Mesenchymal stem cell (in vitro differentiated cells and primary cell): Measurements from ENCODE around the gene CPZ.

Experiments used
- DNase-seq: peaks from one replicate; pipeline ENCODE4 v3.0.0-alpha.2; 2013
- H2AFZ ChIP-seq: one replicate; pipeline ENCODE4 v1.6.1; 2013; ENCODE audit warnings: low read depth, mild to moderate bottlenecking, control low read depth, inconsistent platforms, low read length, moderate library complexity
- H2AK5ac ChIP-seq: 2 replicates; pipeline ENCODE4 v1.6.1; 2013; ENCODE audit warnings: low read length, moderate library complexity, mild to moderate bottlenecking, inconsistent platforms; ENCODE audit not compliant: severe bottlenecking
- H2BK120ac ChIP-seq: one replicate; pipeline ENCODE4 v1.6.1; 2013; ENCODE audit warnings: low read depth, mild to moderate bottlenecking, inconsistent platforms, low read length, moderate library complexity
- H2BK12ac ChIP-seq, 2 experiments: one replicate each; pipeline ENCODE4 v1.6.1; 2013; ENCODE audit warnings: inconsistent platforms in 2 of 2, low read length in 2 of 2, mild to moderate bottlenecking in 2 of 2, moderate library complexity in 2 of 2, control low read depth in 1 of 2
- H2BK15ac ChIP-seq: one replicate; pipeline ENCODE4 v1.6.1; 2013; ENCODE audit warnings: mild to moderate bottlenecking, low read depth, inconsistent platforms; ENCODE audit not compliant: poor library complexity, severe bottlenecking
- H2BK5ac ChIP-seq: 2 replicates; pipeline ENCODE4 v1.6.1; 2013; ENCODE audit warnings: low read depth, mild to moderate bottlenecking, low read length, control low read depth, inconsistent platforms; ENCODE audit not compliant: poor library complexity, severe bottlenecking
- H3K14ac ChIP-seq, 2 experiments: one replicate each; pipeline ENCODE4 v1.6.1; 2013; ENCODE audit warnings: inconsistent platforms in 2 of 2, low read length in 2 of 2, control low read depth in 1 of 2, mild to moderate bottlenecking in 1 of 2, moderate library complexity in 1 of 2
- H3K18ac ChIP-seq, 2 experiments: one replicate each; pipeline ENCODE4 v1.6.1; 2013; ENCODE audit warnings: inconsistent platforms in 2 of 2, low read length in 2 of 2, control low read depth in 1 of 2, low read depth in 1 of 2, mild to moderate bottlenecking in 1 of 2
- H3K23ac ChIP-seq, 2 experiments: one replicate each; pipeline ENCODE4 v1.6.1; 2013; ENCODE audit warnings: inconsistent platforms in 2 of 2, low read length in 2 of 2, mild to moderate bottlenecking in 2 of 2, moderate library complexity in 2 of 2, control low read depth in 1 of 2
- H3K27ac ChIP-seq: 2 replicates; pipeline ENCODE4 v1.5.1; 2013; ENCODE audit warnings: mild to moderate bottlenecking, moderate library complexity, low read length, control low read depth, inconsistent platforms; ENCODE audit not compliant: poor library complexity, severe bottlenecking
- H3K27me3 ChIP-seq, 2 experiments: 2 replicates each; pipeline versions ENCODE4 v1.6.1 to v1.7.0; 2013; ENCODE audit warnings: low read length in 2 of 2, mild to moderate bottlenecking in 2 of 2, moderate library complexity in 2 of 2, control low read depth in 1 of 2, inconsistent platforms in 1 of 2; ENCODE audit not compliant: control insufficient read depth in 1 of 2, insufficient read depth in 1 of 2
- H3K36me3 ChIP-seq, 2 experiments: 2 replicates each; pipeline versions ENCODE4 v1.6.1 to v1.7.0; 2013; ENCODE audit warnings: low read length in 2 of 2, control low read depth in 1 of 2, inconsistent platforms in 1 of 2, low read depth in 1 of 2, mild to moderate bottlenecking in 1 of 2; ENCODE audit not compliant: insufficient read depth in 2 of 2, control insufficient read depth in 1 of 2
- H3K4ac ChIP-seq, 2 experiments: one replicate each; pipeline ENCODE4 v1.6.1; 2013; ENCODE audit warnings: inconsistent platforms in 2 of 2, low read length in 2 of 2, mild to moderate bottlenecking in 2 of 2, moderate library complexity in 2 of 2, control low read depth in 1 of 2, low read depth in 1 of 2
- H3K4me1 ChIP-seq: 2 replicates; pipeline ENCODE4 v1.6.1; 2013; ENCODE audit warnings: low read depth, low read length, control low read depth; ENCODE audit not compliant: control insufficient read depth, insufficient read depth
- H3K4me2 ChIP-seq: 2 replicates; pipeline ENCODE4 v1.6.1; 2013; ENCODE audit warnings: low read length, mild to moderate bottlenecking, inconsistent platforms; ENCODE audit not compliant: poor library complexity, severe bottlenecking
- H3K4me3 ChIP-seq, 2 experiments: 2 replicates each; pipeline versions ENCODE4 v1.5.1 to v1.7.0; 2013; ENCODE audit warnings: low read length in 2 of 2, mild to moderate bottlenecking in 2 of 2, control low read depth in 1 of 2, low read depth in 1 of 2; ENCODE audit not compliant: insufficient read depth in 1 of 2
- H3K79me1 ChIP-seq: replicated peaks from 2 replicates; pipeline ENCODE4 v1.6.1; 2013; ENCODE audit warnings: mild to moderate bottlenecking, control low read depth, low read length, inconsistent platforms; ENCODE audit not compliant: poor library complexity, severe bottlenecking
- H3K9ac ChIP-seq: 2 replicates; pipeline ENCODE4 v1.7.0; 2013; ENCODE audit warnings: mild to moderate bottlenecking, low read length, moderate library complexity
- H3K9me3 ChIP-seq: 2 replicates; pipeline ENCODE4 v1.7.0; 2013; ENCODE audit warnings: mild to moderate bottlenecking, low read length; ENCODE audit not compliant: control insufficient read depth
- H4K8ac ChIP-seq: one replicate; pipeline ENCODE4 v1.6.1; 2013; ENCODE audit warnings: inconsistent platforms, mild to moderate bottlenecking, low read length, moderate library complexity
- H4K91ac ChIP-seq: one replicate; pipeline ENCODE4 v1.6.1; 2013; ENCODE audit warnings: mild to moderate bottlenecking, low read length, inconsistent platforms
- WGBS: methylation state at CpG from one replicate; pipeline ENCODE4 v1.1.7; 2013; ENCODE audit warnings: mixed read lengths; 5-methylcytosine and 5-hydroxymethylcytosine counted together

The CPZ gene

GRCh38 chr4:8656185-8656517 is 63.6 kb downstream of the CPZ start:
- no peak overlapping the region for H3K4me3 ChIP-seq
- H3K36me3 ChIP-seq, result no peaks in the 10 kb centered on the region
- peaks cover 0 to 44% of the 10 kb centered on the region in 2 experiments for H3K27me3 ChIP-seq
- no peak overlapping the region for H4K8ac ChIP-seq
- no peak overlapping the region for H3K4me2 ChIP-seq
- no peak overlapping the region for H3K9ac ChIP-seq
- no peaks in the 10 kb centered on the region for H3K4me1 ChIP-seq
- no peak overlapping the region for H2BK12ac ChIP-seq
- H2AK5ac ChIP-seq, result no peak overlapping the region
- no peak for DNase-seq
- no peak overlapping the region for H3K14ac ChIP-seq
- H3K4ac ChIP-seq, result no peak overlapping the region
- H4K91ac ChIP-seq, result no peak overlapping the region
- no peaks in the 10 kb centered on the region for H3K9me3 ChIP-seq
- no peak overlapping the region for H2BK5ac ChIP-seq
- no peaks in the 10 kb centered on the region for H3K79me1 ChIP-seq
- no peak overlapping the region for H2AFZ ChIP-seq
- no peak overlapping the region for H3K23ac ChIP-seq
- H2BK15ac ChIP-seq, result no peak overlapping the region
- 81% methylated on average over 11 of the region's 11 CpGs for WGBS
- H2BK120ac ChIP-seq, result no peak overlapping the region
- H3K27ac ChIP-seq, result no peak overlapping the region
- H3K18ac ChIP-seq, result no peak overlapping the region

DNA sequence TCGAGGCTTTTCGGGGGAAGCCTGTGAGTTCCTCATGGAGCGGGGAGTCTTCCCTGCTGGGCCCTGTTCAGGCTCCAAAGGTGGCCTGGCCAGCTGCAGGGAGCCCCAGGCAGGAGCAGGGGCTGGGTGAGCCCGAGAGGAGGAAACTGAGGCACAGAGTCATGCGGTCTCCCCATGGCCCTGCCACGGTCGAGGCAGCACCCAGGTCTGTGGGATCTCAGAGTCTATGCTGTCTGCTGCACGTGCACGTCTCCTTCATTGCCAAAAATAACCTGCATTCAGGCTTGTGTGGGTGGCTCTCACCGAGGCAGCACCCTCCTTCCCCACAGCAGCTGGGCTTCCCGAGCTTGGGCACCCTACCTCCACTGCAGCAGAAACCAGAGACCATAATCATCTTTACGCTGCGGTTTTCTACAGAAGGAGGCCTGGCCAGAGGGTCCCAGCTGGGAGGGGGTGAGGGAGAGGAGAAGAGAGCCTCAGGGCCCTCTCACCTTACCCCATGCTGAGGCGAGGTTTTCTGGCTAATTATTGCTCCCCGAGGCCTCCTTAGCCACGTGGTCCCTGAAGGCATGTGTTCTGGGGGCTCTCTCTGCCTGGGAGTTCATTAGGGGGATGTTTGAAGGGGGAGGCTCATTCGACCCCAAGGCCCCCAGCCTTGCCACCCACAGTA is 64.3 kb downstream of the CPZ start:
- Histone ChIP-seq H3K4me1 (no peaks in the 10 kb centered on the region), H2AFZ (no peak overlapping the region), H4K8ac (no peak overlapping the region), H2BK120ac (no peak overlapping the region), H3K14ac (no peak overlapping the region), H3K9me3 (no peaks in the 10 kb centered on the region), H2BK15ac (no peak overlapping the region), H3K23ac (no peak overlapping the region), H3K27ac (no peak overlapping the region), H2AK5ac (no peak overlapping the region), H2BK12ac (no peak overlapping the region), H4K91ac (no peak overlapping the region), H3K4me3 (no peak overlapping the region), H3K18ac (no peak overlapping the region), H2BK5ac (no peak overlapping the region), H3K4ac (no peak overlapping the region), H3K36me3 (no peaks in the 10 kb centered on the region), H3K27me3 (peaks cover 0 to 38% of the 10 kb centered on the region in 2 experiments), H3K9ac (no peak overlapping the region), H3K4me2 (no peak overlapping the region), H3K79me1 (no peaks in the 10 kb centered on the region)
- DNase-seq, result no peak
- 73% methylated on average over 15 of the region's 17 CpGs for WGBS

GRCh38 chr4:8657381-8658088 is 65.0 kb downstream of the CPZ start:
- H4K91ac ChIP-seq, result no peak overlapping the region
- H3K36me3 ChIP-seq, result no peaks in the 10 kb centered on the region
- H2BK120ac ChIP-seq, result no peak overlapping the region
- H3K14ac ChIP-seq, result no peak overlapping the region
- no peak overlapping the region for H2BK5ac ChIP-seq
- no peaks in the 10 kb centered on the region for H3K9me3 ChIP-seq
- H3K27ac ChIP-seq, result no peak overlapping the region
- no peak overlapping the region for H3K4me3 ChIP-seq
- H4K8ac ChIP-seq, result no peak overlapping the region
- no peak overlapping the region for H2BK12ac ChIP-seq
- no peak overlapping the region for H3K4ac ChIP-seq
- no peak overlapping the region for H3K4me2 ChIP-seq
- H3K9ac ChIP-seq, result no peak overlapping the region
- H3K79me1 ChIP-seq, result no peaks in the 10 kb centered on the region
- H3K4me1 ChIP-seq, result no peaks in the 10 kb centered on the region
- H3K18ac ChIP-seq, result no peak overlapping the region
- no peak overlapping the region for H2BK15ac ChIP-seq
- H3K23ac ChIP-seq, result no peak overlapping the region
- H2AK5ac ChIP-seq, result no peak overlapping the region
- H3K27me3 ChIP-seq, result peaks cover 0 to 37% of the 10 kb centered on the region in 2 experiments
- WGBS, result 71% methylated on average over 11 of the region's 11 CpGs
- no peak for DNase-seq
- H2AFZ ChIP-seq, result no peak overlapping the region

- Histone ChIP-seq H2BK12ac (no peak overlapping the region), H2BK120ac (no peak overlapping the region), H2BK5ac (no peak overlapping the region), H3K14ac (no peak overlapping the region), H2BK15ac (no peak overlapping the region), H3K27ac (no peak overlapping the region), H3K9ac (no peak overlapping the region), H3K4ac (no peak overlapping the region), H3K9me3 (no peaks in the 10 kb centered on the region), H3K4me1 (peaks cover 1% of the 10 kb centered on the region), H3K79me1 (no peaks in the 10 kb centered on the region), H3K36me3 (no peaks in the 10 kb centered on the region), H4K8ac (no peak overlapping the region), H3K4me2 (no peak overlapping the region), H4K91ac (no peak overlapping the region), H2AFZ (no peak overlapping the region), H2AK5ac (no peak overlapping the region), H3K18ac (no peak overlapping the region), H3K23ac (no peak overlapping the region), H3K27me3 (peaks cover 0 to 33% of the 10 kb centered on the region in 2 experiments), H3K4me3 (no peak overlapping the region)
- no peak for DNase-seq
- WGBS, result 75% methylated on average over 9 of the region's 9 CpGs
Observed at GRCh38 chr4:8662776-8663175, 70.2 kb downstream of the CPZ start.
